ENCODE measurements around the gene GPATCH8.

Gene GPATCH8

GRCh38 chr17:44416558-44417289 is 86.5 kb downstream of the GPATCH8 start:
- WGBS, 2 experiments (ENCODE audit: insufficient coverage in 2 of 2): 82 to 100% methylated on average over 2 of the region's 2 CpGs
- H3K9me3 ChIP-seq (ENCODE audit: control insufficient read depth, low read length): no peaks in the 10 kb centered on the region
- H3K27ac ChIP-seq (ENCODE audit: low read depth, low read length, severe bottlenecking): no peak overlapping the region
- no peak overlapping the region for H3K4me3 ChIP-seq (ENCODE audit: extremely low read depth, insufficient read depth, low read length, poor library complexity, severe bottlenecking)
- peaks cover 3% of the 10 kb centered on the region for H3K4me1 ChIP-seq (ENCODE audit: control insufficient read depth, insufficient read depth, low read length, poor library complexity, severe bottlenecking)
- H3K36me3 ChIP-seq (ENCODE audit: control insufficient read depth, insufficient read depth, low read length): peaks cover 62% of the 10 kb centered on the region

GRCh38 chr17:44414394-44415155 is 88.6 kb downstream of the GPATCH8 start:
- Histone ChIP-seq H3K27ac (ENCODE audit: low read depth, low read length, severe bottlenecking) (no peak overlapping the region), H3K36me3 (ENCODE audit: control insufficient read depth, insufficient read depth, low read length) (peaks cover 60% of the 10 kb centered on the region), H3K9me3 (ENCODE audit: control insufficient read depth, low read length) (no peaks in the 10 kb centered on the region), H3K4me1 (ENCODE audit: control insufficient read depth, insufficient read depth, low read length, poor library complexity, severe bottlenecking) (peaks cover 3% of the 10 kb centered on the region), H3K4me3 (ENCODE audit: extremely low read depth, insufficient read depth, low read length, poor library complexity, severe bottlenecking) (no peak overlapping the region)
- WGBS, 2 experiments (ENCODE audit: insufficient coverage in 2 of 2): 83% methylated on average over 1 of the region's 1 CpG; no CpG with 5 or more reads in 1 of the 2 experiments

- Histone ChIP-seq H3K36me3 (ENCODE audit: control insufficient read depth, insufficient read depth, low read length) (peaks cover 40% of the 10 kb centered on the region), H3K9me3 (ENCODE audit: control insufficient read depth, low read length) (no peaks in the 10 kb centered on the region), H3K27ac (ENCODE audit: low read depth, low read length, severe bottlenecking) (no peak overlapping the region), H3K4me3 (ENCODE audit: extremely low read depth, insufficient read depth, low read length, poor library complexity, severe bottlenecking) (no peak overlapping the region), H3K4me1 (ENCODE audit: control insufficient read depth, insufficient read depth, low read length, poor library complexity, severe bottlenecking) (no peaks in the 10 kb centered on the region)
- WGBS, 2 experiments (ENCODE audit: insufficient coverage in 2 of 2): 50 to 100% methylated on average over 2 of the region's 7 CpGs
Measured at GRCh38 chr17:44409309-44410028, 93.7 kb downstream of the GPATCH8 start.

- no peaks in the 10 kb centered on the region for H3K4me1 ChIP-seq (ENCODE audit: control insufficient read depth, insufficient read depth, low read length, poor library complexity, severe bottlenecking)
- 90 to 95% methylated on average over 2 of the region's 4 CpGs for WGBS, 2 experiments (ENCODE audit: insufficient coverage in 2 of 2)
- no peaks in the 10 kb centered on the region for H3K9me3 ChIP-seq (ENCODE audit: control insufficient read depth, low read length)
- peaks cover 40% of the 10 kb centered on the region for H3K36me3 ChIP-seq (ENCODE audit: control insufficient read depth, insufficient read depth, low read length)
- H3K4me3 ChIP-seq (ENCODE audit: extremely low read depth, insufficient read depth, low read length, poor library complexity, severe bottlenecking): no peak overlapping the region
- no peak overlapping the region for H3K27ac ChIP-seq (ENCODE audit: low read depth, low read length, severe bottlenecking)
Measured at GRCh38 chr17:44408786-44409185, 94.4 kb downstream of the GPATCH8 start.

GRCh38 chr17:44402564-44403172 is 100.5 kb downstream of the GPATCH8 start:
- no peaks in the 10 kb centered on the region for H3K4me1 ChIP-seq (ENCODE audit: control insufficient read depth, insufficient read depth, low read length, poor library complexity, severe bottlenecking)
- H3K36me3 ChIP-seq (ENCODE audit: control insufficient read depth, insufficient read depth, low read length): peaks cover 75% of the 10 kb centered on the region
- H3K9me3 ChIP-seq (ENCODE audit: control insufficient read depth, low read length): no peaks in the 10 kb centered on the region
- no peak overlapping the region for H3K27ac ChIP-seq (ENCODE audit: low read depth, low read length, severe bottlenecking)
- no peak overlapping the region for H3K4me3 ChIP-seq (ENCODE audit: extremely low read depth, insufficient read depth, low read length, poor library complexity, severe bottlenecking)
- WGBS, 2 experiments (ENCODE audit: insufficient coverage in 2 of 2): 100% methylated on average over 1 of the region's 5 CpGs

GRCh38 chr17:44400226-44400847 is 102.9 kb downstream of the GPATCH8 start:
- Histone ChIP-seq H3K36me3 (ENCODE audit: control insufficient read depth, insufficient read depth, low read length) (peaks cover 83% of the 10 kb centered on the region), H3K9me3 (ENCODE audit: control insufficient read depth, low read length) (no peaks in the 10 kb centered on the region), H3K4me3 (ENCODE audit: extremely low read depth, insufficient read depth, low read length, poor library complexity, severe bottlenecking) (no peak overlapping the region), H3K4me1 (ENCODE audit: control insufficient read depth, insufficient read depth, low read length, poor library complexity, severe bottlenecking) (no peaks in the 10 kb centered on the region), H3K27ac (ENCODE audit: low read depth, low read length, severe bottlenecking) (no peak overlapping the region)
- WGBS, 2 experiments (ENCODE audit: insufficient coverage in 2 of 2): 88 to 100% methylated on average over 2 of the region's 3 CpGs

GRCh38 chr17:44398692-44399691 is 104.2 kb downstream of the GPATCH8 start:
- 97% methylated on average over 33 to 40 of the region's 41 CpGs for WGBS, 2 experiments (ENCODE audit: insufficient coverage in 2 of 2)
- no peak overlapping the region for H3K27ac ChIP-seq (ENCODE audit: low read depth, low read length, severe bottlenecking)
- H3K4me3 ChIP-seq (ENCODE audit: extremely low read depth, insufficient read depth, low read length, poor library complexity, severe bottlenecking): no peak overlapping the region
- no peaks in the 10 kb centered on the region for H3K9me3 ChIP-seq (ENCODE audit: control insufficient read depth, low read length)
- peaks cover 2% of the 10 kb centered on the region for H3K4me1 ChIP-seq (ENCODE audit: control insufficient read depth, insufficient read depth, low read length, poor library complexity, severe bottlenecking)
- peaks cover 81% of the 10 kb centered on the region for H3K36me3 ChIP-seq (ENCODE audit: control insufficient read depth, insufficient read depth, low read length)

GRCh38 chr17:44397479-44398440 is 105.4 kb downstream of the GPATCH8 start:
- H3K27ac ChIP-seq (ENCODE audit: low read depth, low read length, severe bottlenecking): no peak overlapping the region
- H3K9me3 ChIP-seq (ENCODE audit: control insufficient read depth, low read length): no peaks in the 10 kb centered on the region
- H3K4me3 ChIP-seq (ENCODE audit: extremely low read depth, insufficient read depth, low read length, poor library complexity, severe bottlenecking): no peak overlapping the region
- 100% methylated on average over 2 to 6 of the region's 8 CpGs for WGBS, 2 experiments (ENCODE audit: insufficient coverage in 2 of 2)
- peaks cover 3% of the 10 kb centered on the region for H3K4me1 ChIP-seq (ENCODE audit: control insufficient read depth, insufficient read depth, low read length, poor library complexity, severe bottlenecking)
- peaks cover 71% of the 10 kb centered on the region for H3K36me3 ChIP-seq (ENCODE audit: control insufficient read depth, insufficient read depth, low read length)

GRCh38 chr17:44396946-44397345 is 106.3 kb downstream of the GPATCH8 start:
- Histone ChIP-seq H3K4me1 (ENCODE audit: control insufficient read depth, insufficient read depth, low read length, poor library complexity, severe bottlenecking) (peaks cover 3% of the 10 kb centered on the region), H3K4me3 (ENCODE audit: extremely low read depth, insufficient read depth, low read length, poor library complexity, severe bottlenecking) (no peak overlapping the region), H3K27ac (ENCODE audit: low read depth, low read length, severe bottlenecking) (no peak overlapping the region), H3K36me3 (ENCODE audit: control insufficient read depth, insufficient read depth, low read length) (peaks cover 64% of the 10 kb centered on the region), H3K9me3 (ENCODE audit: control insufficient read depth, low read length) (no peaks in the 10 kb centered on the region)
- WGBS, 2 experiments (ENCODE audit: insufficient coverage in 2 of 2): 96 to 100% methylated on average over 1 to 4 of the region's 5 CpGs
